GM19467 (cell line): ENCODE results near the gene ICAM3.

Source experiments
- ATAC-seq: cut with Tn5 transposase; IDR thresholded peaks from one replicate; pipeline ENCODE4 v1.9.1; 2021; ENCODE audit warnings: mild to moderate bottlenecking, moderate library complexity; ENCODE audit not compliant: unreplicated experiment

Gene ICAM3

DNA sequence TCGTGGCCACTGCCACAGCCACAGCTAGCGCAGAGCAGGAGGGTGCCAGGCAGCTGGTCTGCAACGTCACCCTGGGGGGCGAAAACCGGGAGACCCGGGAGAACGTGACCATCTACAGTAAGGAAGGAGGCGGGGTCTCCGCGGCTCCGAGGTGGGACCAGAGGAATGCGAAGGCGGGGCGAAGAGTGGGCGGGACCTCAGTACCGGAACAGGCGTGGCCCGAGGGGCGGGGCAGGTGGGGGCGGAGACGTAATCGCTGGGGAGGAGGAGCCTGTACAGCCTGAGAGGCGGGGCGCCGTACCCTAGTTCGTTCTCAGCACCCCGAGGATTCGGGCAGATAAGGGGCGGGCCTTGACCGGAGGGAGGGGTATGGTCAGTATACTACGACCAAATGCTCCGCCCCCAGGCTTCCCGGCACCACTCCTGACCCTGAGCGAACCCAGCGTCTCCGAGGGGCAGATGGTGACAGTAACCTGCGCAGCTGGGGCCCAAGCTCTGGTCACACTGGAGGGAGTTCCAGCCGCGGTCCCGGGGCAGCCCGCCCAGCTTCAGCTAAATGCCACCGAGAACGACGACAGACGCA lies 47.1 kb downstream of the ICAM3 start:
- ATAC-seq: no peak

DNA sequence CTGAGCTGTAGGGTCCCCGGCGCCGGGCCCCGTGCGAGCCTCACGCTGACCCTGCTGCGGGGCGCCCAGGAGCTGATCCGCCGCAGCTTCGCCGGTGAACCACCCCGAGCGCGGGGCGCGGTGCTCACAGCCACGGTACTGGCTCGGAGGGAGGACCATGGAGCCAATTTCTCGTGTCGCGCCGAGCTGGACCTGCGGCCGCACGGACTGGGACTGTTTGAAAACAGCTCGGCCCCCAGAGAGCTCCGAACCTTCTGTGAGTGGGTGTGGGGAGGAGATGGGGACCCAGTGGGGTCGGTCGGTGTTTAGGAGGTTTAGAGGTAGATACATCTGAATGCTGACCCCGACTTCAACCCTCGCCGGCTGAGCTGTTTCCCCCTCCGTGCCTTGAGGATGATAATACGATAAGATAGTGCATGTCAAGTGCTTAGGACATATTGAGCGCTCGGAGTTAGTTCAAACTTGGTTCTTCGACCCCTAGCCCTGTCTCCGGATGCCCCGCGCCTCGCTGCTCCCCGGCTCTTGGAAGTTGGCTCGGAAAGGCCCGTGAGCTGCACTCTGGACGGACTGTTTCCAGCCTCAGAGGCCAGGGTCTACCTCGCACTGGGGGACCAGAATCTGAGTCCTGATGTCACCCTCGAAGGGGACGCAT lies 47.7 kb downstream of the ICAM3 start:
- no peak for ATAC-seq

DNA sequence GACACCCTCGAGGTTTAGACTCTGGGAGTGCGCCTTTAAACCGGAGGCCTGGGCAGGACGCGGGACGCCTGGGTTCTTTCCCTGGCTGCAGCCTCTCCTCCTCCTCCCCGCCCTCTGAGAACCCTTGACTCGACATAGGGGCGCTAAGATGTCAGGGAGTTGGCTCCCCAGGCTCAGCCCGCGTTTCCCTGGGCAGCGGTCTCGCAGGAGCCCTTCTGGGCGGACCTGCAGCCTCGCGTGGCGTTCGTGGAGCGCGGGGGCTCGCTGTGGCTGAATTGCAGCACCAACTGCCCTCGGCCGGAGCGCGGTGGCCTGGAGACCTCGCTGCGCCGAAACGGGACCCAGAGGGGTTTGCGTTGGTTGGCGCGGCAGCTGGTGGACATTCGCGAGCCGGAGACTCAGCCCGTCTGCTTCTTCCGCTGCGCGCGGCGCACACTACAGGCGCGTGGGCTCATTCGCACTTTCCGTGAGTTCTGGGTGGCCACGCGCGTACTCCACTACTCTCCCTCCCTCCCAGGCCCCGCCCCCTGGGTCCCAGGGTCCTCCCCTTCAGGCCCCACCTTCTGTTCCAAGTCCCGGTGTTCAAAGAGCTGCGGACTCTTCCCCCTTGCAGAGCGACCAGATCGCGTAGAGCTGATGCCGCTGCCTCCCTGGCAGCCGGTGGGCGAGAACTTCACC lies 48.4 kb downstream of the ICAM3 start:
- no peak for ATAC-seq

DNA sequence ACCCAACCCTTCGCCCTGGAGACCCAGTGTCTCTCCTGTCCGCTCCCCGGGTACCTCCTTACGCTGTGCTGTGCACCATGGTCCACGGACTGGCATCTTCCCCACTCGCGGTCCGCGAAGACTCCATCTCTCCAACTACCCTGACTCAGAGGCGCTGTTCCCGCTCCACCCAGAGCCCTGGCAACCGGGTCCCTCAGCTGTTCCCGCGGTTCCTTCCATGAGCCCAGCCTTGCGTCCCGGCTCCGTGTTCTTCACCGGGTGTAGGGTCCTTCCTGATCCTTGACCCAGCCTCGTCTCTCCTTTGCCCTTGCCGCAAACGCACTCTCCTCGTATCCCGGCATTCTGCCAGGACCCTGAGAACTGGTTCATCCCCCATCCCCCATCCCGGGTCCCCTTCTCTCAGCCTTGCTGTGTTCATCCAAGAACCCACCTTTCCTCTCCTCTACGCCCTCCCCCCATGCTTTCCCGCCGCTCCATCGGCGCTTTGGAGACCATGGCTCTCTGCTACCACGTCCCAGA lies 49.0 kb downstream of the ICAM3 start:
- no peak for ATAC-seq

DNA sequence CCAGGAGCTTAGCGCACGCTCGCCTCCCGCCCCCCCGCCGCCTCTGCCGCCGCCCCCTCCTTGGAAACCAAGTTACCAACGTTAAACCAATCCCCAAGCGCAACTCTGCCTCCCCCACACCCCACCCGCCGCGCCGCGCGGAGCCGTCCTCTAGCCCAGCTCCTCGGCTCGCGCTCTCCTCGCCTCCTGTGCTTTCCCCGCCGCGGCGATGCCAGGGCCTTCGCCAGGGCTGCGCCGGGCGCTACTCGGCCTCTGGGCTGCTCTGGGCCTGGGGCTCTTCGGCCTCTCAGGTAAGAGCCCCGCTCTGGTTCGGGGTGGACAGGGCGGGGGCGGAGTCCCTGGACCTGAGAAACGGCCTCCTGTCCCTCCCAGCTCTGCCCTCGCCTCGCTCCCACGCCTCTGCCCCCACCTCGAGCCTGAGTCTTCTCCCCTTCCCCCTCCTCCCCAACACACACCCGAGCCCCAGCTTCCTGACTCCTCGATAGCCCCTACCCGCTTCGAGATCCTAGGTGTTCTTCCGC lies 49.5 kb downstream of the ICAM3 start, which contains the start of gene ICAM5:
Gene ICAM5 (plus strand): TSS at position 117 of the 521 bp plus-strand sequence. CDS start 92 bp downstream, at position 209.
- ATAC-seq: no peak

DNA sequence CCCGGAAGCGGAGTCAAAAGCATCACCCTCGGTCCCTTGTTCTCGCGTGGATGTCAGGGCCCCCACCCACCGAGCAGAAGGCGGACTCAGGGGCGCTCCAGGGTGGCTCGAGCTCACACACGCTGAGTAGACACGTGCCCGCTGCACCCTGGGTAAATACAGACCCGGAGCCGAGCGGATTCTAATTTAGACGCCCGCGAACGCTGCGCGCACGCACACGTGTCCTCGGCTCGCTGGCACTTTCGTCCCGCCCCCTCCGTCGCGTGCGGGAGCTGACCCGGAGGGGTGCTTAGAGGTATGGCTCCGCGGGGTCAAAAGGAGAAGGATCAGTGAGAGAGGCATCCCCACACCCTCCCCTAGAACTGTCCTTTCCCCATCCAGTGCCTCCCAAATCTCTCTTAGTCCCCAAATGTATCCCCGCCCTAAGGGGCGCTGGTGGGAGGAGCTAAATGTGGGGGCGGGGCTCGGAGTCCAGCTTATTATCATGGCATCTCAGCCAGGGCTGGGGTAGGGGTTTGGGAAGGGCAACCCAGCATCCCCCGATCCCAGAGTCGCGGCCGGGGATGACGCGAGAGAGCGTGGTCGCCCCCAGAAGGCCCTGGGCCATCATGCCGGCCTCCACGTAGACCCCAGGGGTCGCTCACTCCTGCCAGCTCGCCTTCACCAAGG lies 50.1 kb downstream of the ICAM3 start:
- ATAC-seq: no peak

DNA sequence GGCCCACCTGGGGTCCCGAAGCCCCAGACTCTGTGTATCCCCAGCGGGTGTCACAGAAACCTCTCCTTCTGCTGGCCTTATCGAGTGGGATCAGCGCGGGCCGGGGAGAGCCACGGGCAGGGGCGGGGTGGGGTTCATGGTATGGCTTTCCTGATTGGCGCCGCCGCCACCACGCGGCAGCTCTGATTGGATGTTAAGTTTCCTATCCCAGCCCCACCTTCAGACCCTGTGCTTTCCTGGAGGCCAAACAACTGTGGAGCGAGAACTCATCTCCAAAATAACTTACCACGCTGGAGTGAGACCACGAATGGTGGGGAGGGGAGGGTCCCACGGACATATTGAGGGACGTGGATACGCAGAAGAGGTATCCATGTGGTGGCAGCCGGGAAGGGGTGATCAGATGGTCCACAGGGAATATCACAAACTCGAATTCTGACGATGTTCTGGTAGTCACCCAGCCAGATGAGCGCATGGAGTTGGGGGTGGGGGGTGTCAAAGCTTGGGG lies 50.7 kb downstream of the ICAM3 start:
- no peak for ATAC-seq

DNA sequence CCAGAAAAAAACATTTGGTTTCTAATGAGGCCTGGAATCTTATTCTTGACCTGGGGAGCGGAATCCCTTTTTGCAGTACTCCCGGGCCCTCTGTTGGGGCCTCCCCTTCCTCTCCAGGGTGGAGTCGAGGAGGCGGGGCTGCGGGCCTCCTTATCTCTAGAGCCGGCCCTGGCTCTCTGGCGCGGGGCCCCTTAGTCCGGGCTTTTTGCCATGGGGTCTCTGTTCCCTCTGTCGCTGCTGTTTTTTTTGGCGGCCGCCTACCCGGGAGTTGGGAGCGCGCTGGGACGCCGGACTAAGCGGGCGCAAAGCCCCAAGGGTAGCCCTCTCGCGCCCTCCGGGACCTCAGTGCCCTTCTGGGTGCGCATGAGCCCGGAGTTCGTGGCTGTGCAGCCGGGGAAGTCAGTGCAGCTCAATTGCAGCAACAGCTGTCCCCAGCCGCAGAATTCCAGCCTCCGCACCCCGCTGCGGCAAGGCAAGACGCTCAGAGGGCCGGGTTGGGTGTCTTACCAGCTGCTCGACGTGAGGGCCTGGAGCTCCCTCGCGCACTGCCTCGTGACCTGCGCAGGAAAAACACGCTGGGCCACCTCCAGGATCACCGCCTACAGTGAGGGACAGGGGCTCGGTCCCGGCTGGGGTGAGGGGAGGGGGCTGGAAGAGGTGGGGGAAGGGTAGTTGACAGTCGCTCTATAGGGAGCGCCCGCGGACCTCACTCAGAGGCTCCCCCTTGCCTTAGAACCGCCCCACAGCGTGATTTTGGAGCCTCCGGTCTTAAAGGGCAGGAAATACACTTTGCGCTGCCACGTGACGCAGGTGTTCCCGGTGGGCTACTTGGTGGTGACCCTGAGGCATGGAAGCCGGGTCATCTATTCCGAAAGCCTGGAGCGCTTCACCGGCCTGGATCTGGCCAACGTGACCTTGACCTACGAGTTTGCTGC lies 52.4 kb downstream of the ICAM3 start, which contains the start of gene ICAM4:
Gene ICAM4 (plus strand): TSS at position 153 of the 935 bp plus-strand sequence. CDS start 58 bp downstream, at position 211.
- ATAC-seq: no peak

DNA sequence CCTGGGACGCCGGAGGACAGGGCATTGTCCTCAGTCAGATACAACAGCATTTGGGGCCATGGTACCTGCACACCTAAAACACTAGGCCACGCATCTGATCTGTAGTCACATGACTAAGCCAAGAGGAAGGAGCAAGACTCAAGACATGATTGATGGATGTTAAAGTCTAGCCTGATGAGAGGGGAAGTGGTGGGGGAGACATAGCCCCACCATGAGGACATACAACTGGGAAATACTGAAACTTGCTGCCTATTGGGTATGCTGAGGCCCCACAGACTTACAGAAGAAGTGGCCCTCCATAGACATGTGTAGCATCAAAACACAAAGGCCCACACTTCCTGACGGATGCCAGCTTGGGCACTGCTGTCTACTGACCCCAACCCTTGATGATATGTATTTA lies 54.0 kb downstream of the ICAM3 start:
- no peak for ATAC-seq

DNA sequence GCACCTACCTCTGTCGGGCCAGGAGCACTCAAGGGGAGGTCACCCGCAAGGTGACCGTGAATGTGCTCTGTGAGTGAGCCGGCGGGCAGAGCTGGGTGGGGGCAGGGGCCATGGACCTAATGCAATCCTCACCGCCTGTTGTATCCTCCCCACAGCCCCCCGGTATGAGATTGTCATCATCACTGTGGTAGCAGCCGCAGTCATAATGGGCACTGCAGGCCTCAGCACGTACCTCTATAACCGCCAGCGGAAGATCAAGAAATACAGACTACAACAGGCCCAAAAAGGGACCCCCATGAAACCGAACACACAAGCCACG lies 54.5 kb downstream of the ICAM3 start:
- no peak for ATAC-seq

DNA sequence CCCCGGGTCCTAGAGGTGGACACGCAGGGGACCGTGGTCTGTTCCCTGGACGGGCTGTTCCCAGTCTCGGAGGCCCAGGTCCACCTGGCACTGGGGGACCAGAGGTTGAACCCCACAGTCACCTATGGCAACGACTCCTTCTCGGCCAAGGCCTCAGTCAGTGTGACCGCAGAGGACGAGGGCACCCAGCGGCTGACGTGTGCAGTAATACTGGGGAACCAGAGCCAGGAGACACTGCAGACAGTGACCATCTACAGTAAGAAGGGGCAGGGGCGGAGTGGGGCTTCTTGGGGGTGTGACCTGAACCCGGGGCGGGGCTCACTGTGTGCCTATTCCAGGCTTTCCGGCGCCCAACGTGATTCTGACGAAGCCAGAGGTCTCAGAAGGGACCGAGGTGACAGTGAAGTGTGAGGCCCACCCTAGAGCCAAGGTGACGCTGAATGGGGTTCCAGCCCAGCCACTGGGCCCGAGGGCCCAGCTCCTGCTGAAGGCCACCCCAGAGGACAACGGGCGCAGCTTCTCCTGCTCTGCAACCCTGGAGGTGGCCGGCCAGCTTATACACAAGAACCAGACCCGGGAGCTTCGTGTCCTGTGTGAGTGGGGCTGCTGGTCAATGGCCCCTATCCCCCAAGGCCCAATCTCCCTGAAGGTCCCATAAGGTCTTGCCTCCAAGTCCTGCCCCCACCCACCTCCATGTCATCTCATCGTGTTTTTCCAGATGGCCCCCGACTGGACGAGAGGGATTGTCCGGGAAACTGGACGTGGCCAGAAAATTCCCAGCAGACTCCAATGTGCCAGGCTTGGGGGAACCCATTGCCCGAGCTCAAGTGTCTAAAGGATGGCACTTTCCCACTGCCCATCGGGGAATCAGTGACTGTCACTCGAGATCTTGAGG lies 55.1 kb downstream of the ICAM3 start:
- no peak for ATAC-seq
